Skeletal muscle satellite cell (primary cell): ENCODE results near the gene TRIB2.

ENCODE experiments used
- H3K27me3 ChIP-seq: 2 replicates; pipeline ENCODE4 v1.7.0; 2013; ENCODE audit warnings: low read length; ENCODE audit not compliant: control insufficient read depth, insufficient read depth
- H3K36me3 ChIP-seq: 2 replicates; pipeline ENCODE4 v1.7.0; 2013; ENCODE audit warnings: mild to moderate bottlenecking, control low read depth, low read length; ENCODE audit not compliant: insufficient read depth
- H3K4me1 ChIP-seq: 2 replicates; pipeline ENCODE4 v1.7.0; 2013; ENCODE audit warnings: low read length; ENCODE audit not compliant: control insufficient read depth, insufficient read depth
- H3K4me2 ChIP-seq: 2 replicates; pipeline ENCODE4 v1.7.0; 2013; ENCODE audit warnings: mild to moderate bottlenecking, low read length
- H3K4me3 ChIP-seq: 2 replicates; pipeline ENCODE4 v1.7.0; 2013; ENCODE audit warnings: low read length
- H3K9ac ChIP-seq: 2 replicates; pipeline ENCODE4 v1.7.0; 2013; ENCODE audit warnings: mild to moderate bottlenecking, low read depth, low read length, moderate library complexity
- H3K9me3 ChIP-seq: replicated peaks from 2 replicates; pipeline ENCODE4 v1.7.0; 2013; ENCODE audit warnings: mild to moderate bottlenecking, control low read depth, low read length

Gene TRIB2

GRCh38 chr2:12733846-12734245 is 17.1 kb downstream of the TRIB2 start:
- Histone ChIP-seq H3K9ac (no peak overlapping the region), H3K36me3 (peaks cover 58% of the 10 kb centered on the region), H3K4me3 (no peak overlapping the region), H3K27me3 (no peaks in the 10 kb centered on the region), H3K4me1 (no peaks in the 10 kb centered on the region), H3K4me2 (no peak overlapping the region), H3K9me3 (no peaks in the 10 kb centered on the region)

- Histone ChIP-seq H3K9me3 (no peaks in the 10 kb centered on the region), H3K36me3 (peaks cover 57% of the 10 kb centered on the region), H3K9ac (no peak overlapping the region), H3K4me1 (no peaks in the 10 kb centered on the region), H3K27me3 (no peaks in the 10 kb centered on the region), H3K4me2 (no peak overlapping the region), H3K4me3 (no peak overlapping the region)
These were observed 18.3 kb downstream of the TRIB2 start for GRCh38 chr2:12734914-12735654.

GRCh38 chr2:12737297-12737696 is 20.6 kb downstream of the TRIB2 start:
- Histone ChIP-seq H3K4me1 (no peaks in the 10 kb centered on the region), H3K4me3 (no peak overlapping the region), H3K4me2 (no peak overlapping the region), H3K36me3 (peaks cover 60% of the 10 kb centered on the region), H3K27me3 (no peaks in the 10 kb centered on the region), H3K9ac (no peak overlapping the region), H3K9me3 (no peaks in the 10 kb centered on the region)

GRCh38 chr2:12737738-12738485 is 21.2 kb downstream of the TRIB2 start:
- H3K4me3 ChIP-seq: no peak overlapping the region
- no peaks in the 10 kb centered on the region for H3K9me3 ChIP-seq
- H3K36me3 ChIP-seq: peaks cover 66% of the 10 kb centered on the region
- no peaks in the 10 kb centered on the region for H3K4me1 ChIP-seq
- no peak overlapping the region for H3K9ac ChIP-seq
- H3K27me3 ChIP-seq: no peaks in the 10 kb centered on the region
- no peak overlapping the region for H3K4me2 ChIP-seq

GRCh38 chr2:12739721-12740254 is 23.1 kb downstream of the TRIB2 start:
- H3K27me3 ChIP-seq: no peaks in the 10 kb centered on the region
- H3K4me2 ChIP-seq: no peak overlapping the region
- H3K9ac ChIP-seq: no peak overlapping the region
- no peak overlapping the region for H3K4me3 ChIP-seq
- H3K4me1 ChIP-seq: no peaks in the 10 kb centered on the region
- H3K9me3 ChIP-seq: no peaks in the 10 kb centered on the region
- peaks cover 64% of the 10 kb centered on the region for H3K36me3 ChIP-seq

- Histone ChIP-seq H3K27me3 (no peaks in the 10 kb centered on the region), H3K4me1 (no peaks in the 10 kb centered on the region), H3K9ac (no peak overlapping the region), H3K9me3 (no peaks in the 10 kb centered on the region), H3K4me3 (no peak overlapping the region), H3K36me3 (peaks cover 55% of the 10 kb centered on the region), H3K4me2 (no peak overlapping the region)
These were observed 24.6 kb downstream of the TRIB2 start for GRCh38 chr2:12741380-12741779.

GRCh38 chr2:12742891-12743290 is 26.2 kb downstream of the TRIB2 start:
- H3K27me3 ChIP-seq: no peaks in the 10 kb centered on the region
- no peaks in the 10 kb centered on the region for H3K4me1 ChIP-seq
- H3K36me3 ChIP-seq: peaks cover 45% of the 10 kb centered on the region
- H3K9me3 ChIP-seq: no peaks in the 10 kb centered on the region
- H3K4me3 ChIP-seq: no peak overlapping the region
- no peak overlapping the region for H3K9ac ChIP-seq
- no peak overlapping the region for H3K4me2 ChIP-seq

- Histone ChIP-seq H3K4me3 (no peak overlapping the region), H3K36me3 (no peaks in the 10 kb centered on the region), H3K9ac (no peak overlapping the region), H3K4me1 (peaks cover 7% of the 10 kb centered on the region), H3K4me2 (no peak overlapping the region), H3K9me3 (no peaks in the 10 kb centered on the region), H3K27me3 (no peaks in the 10 kb centered on the region)
These were observed 33.6 kb downstream of the TRIB2 start for GRCh38 chr2:12750166-12750905.

GRCh38 chr2:12754643-12755042 is 37.9 kb downstream of the TRIB2 start:
- H3K27me3 ChIP-seq: no peaks in the 10 kb centered on the region
- no peak overlapping the region for H3K9ac ChIP-seq
- no peak overlapping the region for H3K4me2 ChIP-seq
- H3K36me3 ChIP-seq: no peaks in the 10 kb centered on the region
- peaks cover 16% of the 10 kb centered on the region for H3K4me1 ChIP-seq
- H3K4me3 ChIP-seq: no peak overlapping the region
- no peaks in the 10 kb centered on the region for H3K9me3 ChIP-seq

- H3K36me3 ChIP-seq: no peaks in the 10 kb centered on the region
- no peak overlapping the region for H3K9ac ChIP-seq
- H3K4me1 ChIP-seq: peaks cover 14% of the 10 kb centered on the region
- no peaks in the 10 kb centered on the region for H3K27me3 ChIP-seq
- no peaks in the 10 kb centered on the region for H3K9me3 ChIP-seq
- H3K4me3 ChIP-seq: no peak overlapping the region
- no peak overlapping the region for H3K4me2 ChIP-seq
These were observed 38.6 kb downstream of the TRIB2 start for GRCh38 chr2:12755384-12755783.

- Histone ChIP-seq H3K27me3 (no peaks in the 10 kb centered on the region), H3K9ac (no peak overlapping the region), H3K9me3 (no peaks in the 10 kb centered on the region), H3K4me1 (peaks cover 14% of the 10 kb centered on the region), H3K36me3 (no peaks in the 10 kb centered on the region), H3K4me2 (peak overlapping the region; percentile 24), H3K4me3 (peak overlapping the region; percentile 30)
These were observed 42.5 kb downstream of the TRIB2 start for GRCh38 chr2:12759248-12759647.
